ENCODE data around the gene STT3A.

DNA sequence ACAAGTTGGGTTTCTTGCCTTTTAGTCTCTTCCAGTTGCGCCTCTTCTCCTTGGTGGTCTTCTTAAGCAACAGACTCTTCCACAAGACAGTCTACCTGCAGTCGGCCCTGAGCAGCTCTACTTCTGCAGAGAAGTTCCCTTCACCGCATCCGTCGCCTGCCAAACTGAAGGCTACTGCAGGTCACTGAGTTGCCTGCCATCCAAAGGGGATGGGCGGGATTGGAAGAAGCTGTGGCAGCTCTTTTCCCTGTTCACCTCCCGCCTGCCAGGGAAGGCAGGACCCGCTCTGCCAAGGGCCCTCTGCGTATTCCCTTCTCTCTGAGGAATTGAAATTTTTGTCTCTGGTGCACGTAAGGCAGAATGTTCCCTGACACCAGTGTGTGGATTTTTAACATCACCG, 9.2 kb upstream of the STT3A start:
- TF ChIP-seq, protein P1, sequence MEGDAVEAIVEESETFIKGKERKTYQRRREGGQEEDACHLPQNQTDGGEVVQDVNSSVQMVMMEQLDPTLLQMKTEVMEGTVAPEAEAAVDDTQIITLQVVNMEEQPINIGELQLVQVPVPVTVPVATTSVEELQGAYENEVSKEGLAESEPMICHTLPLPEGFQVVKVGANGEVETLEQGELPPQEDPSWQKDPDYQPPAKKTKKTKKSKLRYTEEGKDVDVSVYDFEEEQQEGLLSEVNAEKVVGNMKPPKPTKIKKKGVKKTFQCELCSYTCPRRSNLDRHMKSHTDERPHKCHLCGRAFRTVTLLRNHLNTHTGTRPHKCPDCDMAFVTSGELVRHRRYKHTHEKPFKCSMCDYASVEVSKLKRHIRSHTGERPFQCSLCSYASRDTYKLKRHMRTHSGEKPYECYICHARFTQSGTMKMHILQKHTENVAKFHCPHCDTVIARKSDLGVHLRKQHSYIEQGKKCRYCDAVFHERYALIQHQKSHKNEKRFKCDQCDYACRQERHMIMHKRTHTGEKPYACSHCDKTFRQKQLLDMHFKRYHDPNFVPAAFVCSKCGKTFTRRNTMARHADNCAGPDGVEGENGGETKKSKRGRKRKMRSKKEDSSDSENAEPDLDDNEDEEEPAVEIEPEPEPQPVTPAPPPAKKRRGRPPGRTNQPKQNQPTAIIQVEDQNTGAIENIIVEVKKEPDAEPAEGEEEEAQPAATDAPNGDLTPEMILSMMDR (IDR thresholded peaks at IDR 0.05 in 2 of 3, conservative IDR thresholded peaks at IDR 0.05 in 1 of 3; ENCODE audit: borderline replicate concordance in 1 of 3, insufficient read depth in 1 of 3, low read depth in 2 of 3, low read length in 2 of 3): no peak
- TF ChIP-seq EZH2 (IDR thresholded peaks at IDR 0.05) (no peak), POLR2A (IDR thresholded peaks at IDR 0.05; ENCODE audit: borderline replicate concordance, extremely low read depth, insufficient read depth, insufficient read length) (no peak)
- TF ChIP-seq, protein P2, sequence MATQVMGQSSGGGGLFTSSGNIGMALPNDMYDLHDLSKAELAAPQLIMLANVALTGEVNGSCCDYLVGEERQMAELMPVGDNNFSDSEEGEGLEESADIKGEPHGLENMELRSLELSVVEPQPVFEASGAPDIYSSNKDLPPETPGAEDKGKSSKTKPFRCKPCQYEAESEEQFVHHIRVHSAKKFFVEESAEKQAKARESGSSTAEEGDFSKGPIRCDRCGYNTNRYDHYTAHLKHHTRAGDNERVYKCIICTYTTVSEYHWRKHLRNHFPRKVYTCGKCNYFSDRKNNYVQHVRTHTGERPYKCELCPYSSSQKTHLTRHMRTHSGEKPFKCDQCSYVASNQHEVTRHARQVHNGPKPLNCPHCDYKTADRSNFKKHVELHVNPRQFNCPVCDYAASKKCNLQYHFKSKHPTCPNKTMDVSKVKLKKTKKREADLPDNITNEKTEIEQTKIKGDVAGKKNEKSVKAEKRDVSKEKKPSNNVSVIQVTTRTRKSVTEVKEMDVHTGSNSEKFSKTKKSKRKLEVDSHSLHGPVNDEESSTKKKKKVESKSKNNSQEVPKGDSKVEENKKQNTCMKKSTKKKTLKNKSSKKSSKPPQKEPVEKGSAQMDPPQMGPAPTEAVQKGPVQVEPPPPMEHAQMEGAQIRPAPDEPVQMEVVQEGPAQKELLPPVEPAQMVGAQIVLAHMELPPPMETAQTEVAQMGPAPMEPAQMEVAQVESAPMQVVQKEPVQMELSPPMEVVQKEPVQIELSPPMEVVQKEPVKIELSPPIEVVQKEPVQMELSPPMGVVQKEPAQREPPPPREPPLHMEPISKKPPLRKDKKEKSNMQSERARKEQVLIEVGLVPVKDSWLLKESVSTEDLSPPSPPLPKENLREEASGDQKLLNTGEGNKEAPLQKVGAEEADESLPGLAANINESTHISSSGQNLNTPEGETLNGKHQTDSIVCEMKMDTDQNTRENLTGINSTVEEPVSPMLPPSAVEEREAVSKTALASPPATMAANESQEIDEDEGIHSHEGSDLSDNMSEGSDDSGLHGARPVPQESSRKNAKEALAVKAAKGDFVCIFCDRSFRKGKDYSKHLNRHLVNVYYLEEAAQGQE (IDR thresholded peaks at IDR 0.05; ENCODE audit: low read depth): no peak
- TF ChIP-seq, protein P3, sequence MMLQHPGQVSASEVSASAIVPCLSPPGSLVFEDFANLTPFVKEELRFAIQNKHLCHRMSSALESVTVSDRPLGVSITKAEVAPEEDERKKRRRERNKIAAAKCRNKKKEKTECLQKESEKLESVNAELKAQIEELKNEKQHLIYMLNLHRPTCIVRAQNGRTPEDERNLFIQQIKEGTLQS (IDR thresholded peaks at IDR 0.05): no peak
